Measurements from ENCODE around the gene MRS2. TPM values are rescaled to one million over a fixed set of nuclear protein-coding genes. Genes with fewer than 3 reads are reported as not detected.

MRS2 gene
- total RNA-seq, 4 donors from 2014 or later, result 17.2 to 63.2 (median 44.2) TPM

- Histone ChIP-seq H3K4me3 (no peak overlapping the region), H3K27me3 (no peaks in the 10 kb centered on the region), H3K9me3 (no peaks in the 10 kb centered on the region), H3K36me3 (no peaks in the 10 kb centered on the region), H3K27ac (no peak overlapping the region), H3K4me1 (peaks cover 0 to 7% of the 10 kb centered on the region in 2 donors)
- DNase-seq, result no peak
- in situ Hi-C loops (cut with MboI; ENCODE audit: low sequenced_read_pairs in 4 of 4), result no loop called here
- intact Hi-C loops (cut with DNase I; ENCODE audit: low total_unique reads), result no loop called here
- ATAC-seq, result no peak
- no peak for TF ChIP-seq POLR2A (IDR thresholded peaks at IDR 0.05)
- no peak for TF ChIP-seq CTCF (IDR thresholded peaks at IDR 0.05 in 4 of 5, conservative IDR thresholded peaks at IDR 0.05 in 1 of 5)
Measured at GRCh38 chr6:24469811-24470210, 67.1 kb downstream of the MRS2 start.

GRCh38 chr6:24472181-24472580, 69.4 kb downstream of the MRS2 start:
- TF ChIP-seq POLR2A (IDR thresholded peaks at IDR 0.05), result no peak
- TF ChIP-seq CTCF (IDR thresholded peaks at IDR 0.05 in 4 of 5, conservative IDR thresholded peaks at IDR 0.05 in 1 of 5), result no peak
- in situ Hi-C loops (cut with MboI; ENCODE audit: low sequenced_read_pairs in 4 of 4), result no loop called here
- no peaks in the 10 kb centered on the region for H3K36me3 ChIP-seq
- ATAC-seq, result no peak
- no peaks in the 10 kb centered on the region for H3K27me3 ChIP-seq
- DNase-seq, result no peak
- H3K27ac ChIP-seq, result no peak overlapping the region
- intact Hi-C loops (cut with DNase I; ENCODE audit: low total_unique reads), result no loop called here
- H3K4me3 ChIP-seq, result no peak overlapping the region
- H3K4me1 ChIP-seq, result peaks cover 0 to 2% of the 10 kb centered on the region in 2 donors
- H3K9me3 ChIP-seq, result no peaks in the 10 kb centered on the region

Other genes with a start within 250 kb of the MRS2 start
- under 1 TPM; 0.29 to 0.64 (median 0.42) TPM for gene DCDC2, start 44.9 kb upstream of the MRS2 start, total RNA-seq
- gene GPLD1, start 86.6 kb downstream of the MRS2 start, total RNA-seq, result 1 to 10 TPM in 1 of 4 donors, under 1 TPM in 3; 0.07 to 1.2 (median 0.28) TPM
- gene ALDH5A1, start 92.0 kb downstream of the MRS2 start, total RNA-seq, result 10 to 100 TPM in 1 of 4 donors, 1 to 10 TPM in 3; 6.4 to 15.4 (median 6.8) TPM
- not detected for gene KIAA0319, start 243.3 kb downstream of the MRS2 start, total RNA-seq

Data from gastrocnemius medialis (tissue), 4 donors.